Measurements from ENCODE around the gene COL1A1. TPM values are rescaled to one million over a fixed set of nuclear protein-coding genes. Genes with fewer than 3 reads are reported as not detected.
A peak's percentile ranks its signal among the peaks of the same experiment; 100 is the strongest.

COL1A1 gene
- polyA plus RNA-seq, 3 donors: not detected

GRCh38 chr17:50184064-50184463 is 17.4 kb downstream of the COL1A1 start:
- Histone ChIP-seq H4K20me1 (ENCODE audit: insufficient read depth, low read length) (no peaks in the 10 kb centered on the region), H3K4me2 (replicated peaks; ENCODE audit: extremely low read depth, low read length, poor library complexity, severe bottlenecking) (peak overlapping the region; percentile 75), H3K9me3 (replicated peaks in 1 of 2; ENCODE audit: control insufficient read depth in 1 of 2, insufficient read depth in 1 of 2, low read length in 2 of 2) (no peaks in the 10 kb centered on the region), H3K27ac (ENCODE audit: low read depth in 1 of 2, low read length in 2 of 2) (peak overlapping the region; percentile 62 to 66), H3K79me2 (ENCODE audit: insufficient read depth, low read length) (no peaks in the 10 kb centered on the region), H3K9ac (ENCODE audit: insufficient read depth, low read length, poor library complexity, severe bottlenecking) (peak overlapping the region; percentile 10), H3K4me1 (ENCODE audit: control insufficient read depth in 1 of 2, insufficient read depth in 2 of 2, low read length in 2 of 2) (peaks cover 27 to 46% of the 10 kb centered on the region in 2 donors), H2AFZ (ENCODE audit: insufficient read depth, low read depth, low read length, poor library complexity, severe bottlenecking) (no peak overlapping the region), H3K27me3 (ENCODE audit: control insufficient read depth in 2 of 2, insufficient read depth in 2 of 2, low read length in 2 of 2) (no peaks in the 10 kb centered on the region), H3K36me3 (replicated peaks in 1 of 2; ENCODE audit: control insufficient read depth in 1 of 2, insufficient read depth in 2 of 2, low read length in 2 of 2) (no peaks in the 10 kb centered on the region), H3K4me3 (replicated peaks in 1 of 3; ENCODE audit: low read depth in 2 of 3, low read length in 3 of 3) (peak overlapping the region; percentile 4 to 64 (median 11))
- Mint-ChIP-seq H3K27ac (peak overlapping the region; percentile 70 to 95 (median 86)), H3K27me3 (ENCODE audit: low read depth in 3 of 3) (peaks cover 5 to 12% (median 10%) of the 10 kb centered on the region in 3 donors), H3K4me1 (peaks cover 37% of the 10 kb centered on the region), H3K36me3 (peaks cover 0 to 4% of the 10 kb centered on the region in 2 donors), H3K4me3 (peak overlapping the region; percentile 70 to 91), H3K9me3 (peaks cover 0 to 5% (median 0%) of the 10 kb centered on the region in 7 donors)
- no peak for DNase-seq
- intact Hi-C loops (cut with micrococcal nuclease): no loop called here
- 0% methylated on average over 1 of the region's 8 CpGs for WGBS (ENCODE audit: insufficient coverage)
- TF ChIP-seq CTCF (IDR thresholded peaks at IDR 0.05): no peak

GRCh38 chr17:50183421-50183994 is 17.9 kb downstream of the COL1A1 start:
- Mint-ChIP-seq H3K4me3 (peak overlapping the region; percentile 70 to 91), H3K27me3 (ENCODE audit: low read depth in 3 of 3) (peaks cover 5 to 12% (median 8%) of the 10 kb centered on the region in 3 donors), H3K27ac (peak overlapping the region; percentile 70 to 95 (median 86)), H3K4me1 (peaks cover 41% of the 10 kb centered on the region), H3K9me3 (peaks cover 0 to 5% (median 0%) of the 10 kb centered on the region in 7 donors), H3K36me3 (peaks cover 0 to 4% of the 10 kb centered on the region in 2 donors)
- peak; percentile 36 to 71 (median 58) for DNase-seq
- no peak for TF ChIP-seq CTCF (IDR thresholded peaks at IDR 0.05)
- Histone ChIP-seq H3K27ac (ENCODE audit: low read depth in 1 of 2, low read length in 2 of 2) (peak overlapping the region; percentile 62 to 66), H3K4me2 (replicated peaks; ENCODE audit: extremely low read depth, low read length, poor library complexity, severe bottlenecking) (peak overlapping the region; percentile 75), H3K36me3 (replicated peaks in 1 of 2; ENCODE audit: control insufficient read depth in 1 of 2, insufficient read depth in 2 of 2, low read length in 2 of 2) (no peaks in the 10 kb centered on the region), H4K20me1 (ENCODE audit: insufficient read depth, low read length) (no peaks in the 10 kb centered on the region), H3K79me2 (ENCODE audit: insufficient read depth, low read length) (no peaks in the 10 kb centered on the region), H3K9ac (ENCODE audit: insufficient read depth, low read length, poor library complexity, severe bottlenecking) (peak overlapping the region; percentile 10), H3K4me1 (ENCODE audit: control insufficient read depth in 1 of 2, insufficient read depth in 2 of 2, low read length in 2 of 2) (peaks cover 27 to 47% of the 10 kb centered on the region in 2 donors), H3K27me3 (ENCODE audit: control insufficient read depth in 2 of 2, insufficient read depth in 2 of 2, low read length in 2 of 2) (no peaks in the 10 kb centered on the region), H3K4me3 (replicated peaks in 1 of 3; ENCODE audit: low read depth in 2 of 3, low read length in 3 of 3) (peak overlapping the region; percentile 4 to 64 (median 11)), H2AFZ (ENCODE audit: insufficient read depth, low read depth, low read length, poor library complexity, severe bottlenecking) (no peak overlapping the region), H3K9me3 (replicated peaks in 1 of 2; ENCODE audit: control insufficient read depth in 1 of 2, insufficient read depth in 1 of 2, low read length in 2 of 2) (no peaks in the 10 kb centered on the region)
- 0% methylated on average over 1 of the region's 12 CpGs for WGBS (ENCODE audit: insufficient coverage)
- intact Hi-C loops (cut with micrococcal nuclease): no loop called here

All from CD14-positive monocyte (primary cell).